ENCODE data around the gene SCUBE2.
"Not testable (repeated sequence)": the region's sequence is repeated elsewhere in the genome, so short reads cannot be mapped to it uniquely, and the experiment has no call there.

SCUBE2 gene

GRCh38 chr11:9103542-9104276 is 12.3 kb upstream of the SCUBE2 start:
- no peak for DNase-seq

GRCh38 chr11:9099617-9100016 is 8.2 kb upstream of the SCUBE2 start:
- no peak for DNase-seq

- DNase-seq = not testable (repeated sequence)
These were observed 7.1 kb upstream of the SCUBE2 start for GRCh38 chr11:9098455-9098854.

GRCh38 chr11:9097186-9097943 is 6.0 kb upstream of the SCUBE2 start:
- not testable (repeated sequence) for DNase-seq

- DNase-seq = no peak
These were observed 5.0 kb upstream of the SCUBE2 start for GRCh38 chr11:9096427-9096826.

- DNase-seq = no peak
These were observed 4.0 kb upstream of the SCUBE2 start for GRCh38 chr11:9095421-9095820.

GRCh38 chr11:9094420-9094819 is 3.0 kb upstream of the SCUBE2 start:
- DNase-seq = no peak

GRCh38 chr11:9092853-9093778 is 1.7 kb upstream of the SCUBE2 start:
- no peak for DNase-seq

GRCh38 chr11:9092072-9092471 is 673 bp upstream of the SCUBE2 start:
- DNase-seq = no peak

GRCh38 chr11:9090488-9091043 is 833 bp downstream of the SCUBE2 start:
- no peak for DNase-seq

GRCh38 chr11:9089636-9090035 is 1.8 kb downstream of the SCUBE2 start:
- DNase-seq = no peak

- DNase-seq = no peak
These were observed 2.3 kb downstream of the SCUBE2 start for GRCh38 chr11:9089061-9089460.

- DNase-seq = no peak
These were observed 8.8 kb downstream of the SCUBE2 start for GRCh38 chr11:9082575-9082974.

- DNase-seq = no peak
These were observed 10.2 kb downstream of the SCUBE2 start for GRCh38 chr11:9081153-9081552.

GRCh38 chr11:9078113-9079086 is 13.0 kb downstream of the SCUBE2 start:
- no peak for DNase-seq

GRCh38 chr11:9077164-9077563 is 14.2 kb downstream of the SCUBE2 start:
- no peak for DNase-seq

- no peak for DNase-seq
These were observed 14.7 kb downstream of the SCUBE2 start for GRCh38 chr11:9076661-9077060.

- DNase-seq = no peak
These were observed 15.4 kb downstream of the SCUBE2 start for GRCh38 chr11:9076046-9076445.

- DNase-seq = no peak
These were observed 15.8 kb downstream of the SCUBE2 start for GRCh38 chr11:9075556-9075955.

GRCh38 chr11:9074338-9075029 is 16.9 kb downstream of the SCUBE2 start:
- no peak for DNase-seq

Data from NCI-H1436 treated with DMSO at 0.1 percent for 48 hours (cell line).